ENCODE results near the gene TRERF1. TPM values are rescaled to one million over a fixed set of nuclear protein-coding genes. Genes with fewer than 3 reads are reported as not detected.
A peak's percentile ranks its signal among the peaks of the same experiment; 100 is the strongest.

The TRERF1 gene
- total and polyA plus RNA-seq, 2 experiments from 2014 or later = 11.2 to 20.6 TPM

- no peak for ATAC-seq
- H3K36me3 ChIP-seq (ENCODE audit: insufficient read depth) = no peaks in the 10 kb centered on the region
- Mint-ChIP-seq H3K9me3 (no peaks in the 10 kb centered on the region; the same call in 2 of the 3 replicates), H3K4me1 (peaks cover 73% of the 10 kb centered on the region), H3K27me3 (ENCODE audit: insufficient read depth, low read depth, poor library complexity) (peaks cover 22% of the 10 kb centered on the region), H3K27ac (no peak overlapping the region; the same call in 1 of the 2 replicates), H3K36me3 (ENCODE audit: low read depth) (peaks cover 29% of the 10 kb centered on the region), H3K4me3 (peak overlapping the region; percentile 25; the same call in 1 of the 3 replicates)
- no peaks in the 10 kb centered on the region for H3K9me2 ChIP-seq (ENCODE audit: insufficient read depth)
- H3K27me3 ChIP-seq (ENCODE audit: insufficient read depth) = no peaks in the 10 kb centered on the region
- peak overlapping the region; percentile 35 for H3K4me2 ChIP-seq
- no peak overlapping the region for H3K4me3 ChIP-seq
- DNase-seq (ENCODE audit: low spot score) = no peak
- H3K27ac ChIP-seq (ENCODE audit: low read depth) = no peak overlapping the region
- peaks cover 16% of the 10 kb centered on the region for H4K20me1 ChIP-seq (replicated peaks; ENCODE audit: insufficient read depth)
- H3K4me1 ChIP-seq (ENCODE audit: insufficient read depth) = peaks cover 74% of the 10 kb centered on the region
- peaks cover 89% of the 10 kb centered on the region for H3K79me2 ChIP-seq (replicated peaks; ENCODE audit: insufficient read depth)
- TF ChIP-seq EZH2phosphoT487 (IDR thresholded peaks at IDR 0.05; ENCODE audit: unreplicated experiment) (no peak), ZNF114 (CRISPR knock-in tag; IDR thresholded peaks at IDR 0.05) (no peak), CREB1 (CRISPR knock-in tag; IDR thresholded peaks at IDR 0.05; ENCODE audit: low read depth) (no peak), STAT1 (IDR thresholded peaks at IDR 0.05; ENCODE audit: unreplicated experiment) (no peak)
- no peak overlapping the region for H2AFZ ChIP-seq
- H3F3A ChIP-seq (replicated peaks; ENCODE audit: low read depth) = peaks cover 8% of the 10 kb centered on the region
Observed at GRCh38 chr6:42446996-42447395, 4.7 kb downstream of the TRERF1 start.

GRCh38 chr6:42446370-42446769, 5.4 kb downstream of the TRERF1 start:
- peak overlapping the region; percentile 39; the same call in 1 of the 2 replicates for H3K27ac Mint-ChIP-seq
- Histone ChIP-seq H3F3A (replicated peaks; ENCODE audit: low read depth) (peaks cover 11% of the 10 kb centered on the region), H3K36me3 (ENCODE audit: insufficient read depth) (no peaks in the 10 kb centered on the region), H2AFZ (no peak overlapping the region), H3K79me2 (replicated peaks; ENCODE audit: insufficient read depth) (peaks cover 92% of the 10 kb centered on the region), H3K4me3 (no peak overlapping the region), H3K4me2 (no peak overlapping the region), H3K27me3 (ENCODE audit: insufficient read depth) (no peaks in the 10 kb centered on the region), H3K9me2 (ENCODE audit: insufficient read depth) (no peaks in the 10 kb centered on the region), H3K4me1 (ENCODE audit: insufficient read depth) (peaks cover 80% of the 10 kb centered on the region), H4K20me1 (replicated peaks; ENCODE audit: insufficient read depth) (peaks cover 16% of the 10 kb centered on the region), H3K27ac (ENCODE audit: low read depth) (0 out of 2 replicates have a peak overlapping the region, but pooled peaks have one; percentile 7)
- no peaks in the 10 kb centered on the region; the same call in 2 of the 3 replicates for H3K9me3 Mint-ChIP-seq
- no peak for ATAC-seq
- peaks cover 18% of the 10 kb centered on the region for H3K27me3 Mint-ChIP-seq (ENCODE audit: insufficient read depth, low read depth, poor library complexity)
- no peak overlapping the region for H3K4me3 Mint-ChIP-seq
- H3K4me1 Mint-ChIP-seq = peaks cover 78% of the 10 kb centered on the region
- DNase-seq (ENCODE audit: low spot score) = no peak
- peaks cover 29% of the 10 kb centered on the region for H3K36me3 Mint-ChIP-seq (ENCODE audit: low read depth)
- TF ChIP-seq ETS1 (IDR thresholded peaks at IDR 0.05) (no peak), ZNF462 (CRISPR knock-in tag; IDR thresholded peaks at IDR 0.05) (no peak), REST (IDR thresholded peaks at IDR 0.05; ENCODE audit: unreplicated experiment) (no peak), CREB1 (CRISPR knock-in tag; IDR thresholded peaks at IDR 0.05; ENCODE audit: low read depth) (no peak), ZNF114 (CRISPR knock-in tag; IDR thresholded peaks at IDR 0.05) (no peak), EZH2phosphoT487 (IDR thresholded peaks at IDR 0.05; ENCODE audit: unreplicated experiment) (no peak), EZH2 (IDR thresholded peaks at IDR 0.05; ENCODE audit: low read depth, unreplicated experiment) (no peak), JUNB (IDR thresholded peaks at IDR 0.05; ENCODE audit: unreplicated experiment) (no peak), POLR2AphosphoS5 (IDR thresholded peaks at IDR 0.05; ENCODE audit: low read depth) (no peak), NANOG (IDR thresholded peaks at IDR 0.05; ENCODE audit: borderline replicate concordance) (no peak)

Data from GM23338 (cell line).